Measurements from ENCODE around the gene HDAC8. TPM values are rescaled to one million over a fixed set of nuclear protein-coding genes. Genes with fewer than 3 reads are reported as not detected.

The HDAC8 gene
- total RNA-seq, 1 experiment from 2014 or later: 26.7 TPM

DNA sequence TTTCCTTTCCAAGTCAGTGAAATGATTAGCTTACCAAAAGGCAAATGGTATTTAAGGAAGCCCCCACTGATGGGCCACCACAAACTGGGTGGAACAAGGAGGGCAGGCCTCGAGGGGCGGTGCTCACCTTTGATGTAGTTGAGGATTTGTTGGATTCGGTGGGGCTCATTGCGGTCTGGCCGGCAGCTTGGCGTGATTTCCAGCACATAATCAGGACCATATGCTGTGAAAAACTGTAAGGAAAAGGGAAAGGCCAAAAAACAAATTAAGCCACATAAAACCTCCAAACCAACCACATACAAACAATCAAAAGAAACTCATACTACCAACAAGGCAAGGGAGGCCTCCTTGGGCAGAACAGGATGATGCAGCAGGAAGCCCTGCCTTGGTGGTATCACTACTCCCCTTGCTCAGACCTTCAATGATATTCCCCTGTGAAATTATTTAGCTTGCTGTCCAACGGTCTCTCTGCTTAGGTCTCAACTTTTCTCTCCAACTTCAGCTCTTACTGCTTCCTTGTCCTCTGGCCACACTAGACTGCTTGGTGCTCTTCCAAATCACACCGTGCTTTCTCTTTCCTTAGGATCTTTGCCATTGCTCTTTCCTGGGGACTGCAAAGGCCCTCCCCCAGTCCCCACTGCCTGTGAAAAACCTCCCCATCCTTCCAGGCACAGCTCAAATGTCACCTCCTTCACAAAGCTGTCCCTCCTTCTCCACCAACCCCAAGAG is 220.9 kb downstream of the HDAC8 start:
- intact Hi-C loops (cut with micrococcal nuclease): no loop called here
- CTCF ChIA-PET: no interaction called here

DNA sequence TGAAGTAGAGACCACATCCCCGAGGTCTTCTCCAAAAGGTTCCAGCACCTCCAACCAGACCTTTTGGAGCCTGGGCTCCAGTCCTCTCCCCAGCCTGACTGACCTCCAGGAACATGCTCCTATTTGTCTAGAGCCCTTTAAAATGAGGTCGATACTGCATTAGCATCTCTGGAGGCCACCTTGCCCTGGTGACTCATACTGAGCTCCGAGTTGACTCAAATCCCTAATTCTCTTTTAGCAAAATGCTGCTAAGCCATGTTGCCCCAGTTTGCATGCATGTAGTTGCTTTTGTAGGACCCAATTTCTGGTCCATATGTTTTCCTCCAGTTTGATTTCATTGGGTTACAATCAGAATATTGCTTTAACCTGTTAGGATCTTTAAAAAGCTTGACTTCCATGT is 223.5 kb downstream of the HDAC8 start:
- Mint-ChIP-seq H3K4me3 (ENCODE audit: unreplicated experiment) (no peak overlapping the region), H3K36me3 (ENCODE audit: insufficient read depth, unreplicated experiment) (peaks cover 6% of the 10 kb centered on the region), H3K4me1 (ENCODE audit: insufficient read depth, unreplicated experiment) (no peaks in the 10 kb centered on the region), H3K27me3 (ENCODE audit: insufficient read depth, unreplicated experiment) (peaks cover 90% of the 10 kb centered on the region), H3K27ac (ENCODE audit: low read depth, unreplicated experiment) (no peak overlapping the region), H3K9me3 (ENCODE audit: unreplicated experiment) (no peaks in the 10 kb centered on the region)
- BruUV-seq (replicated peaks): no TSS peak
- no peak for DNase-seq (ENCODE audit: unreplicated experiment)
- ChIA-PET CTCF (interaction anchor here (1.0 kb wide), 1 partner anchor 33 kb away, joined by 8 read pairs; no protein-coding TSS in a partner anchor), POLR2A (no interaction called here)
- TF ChIP-seq, protein P1, sequence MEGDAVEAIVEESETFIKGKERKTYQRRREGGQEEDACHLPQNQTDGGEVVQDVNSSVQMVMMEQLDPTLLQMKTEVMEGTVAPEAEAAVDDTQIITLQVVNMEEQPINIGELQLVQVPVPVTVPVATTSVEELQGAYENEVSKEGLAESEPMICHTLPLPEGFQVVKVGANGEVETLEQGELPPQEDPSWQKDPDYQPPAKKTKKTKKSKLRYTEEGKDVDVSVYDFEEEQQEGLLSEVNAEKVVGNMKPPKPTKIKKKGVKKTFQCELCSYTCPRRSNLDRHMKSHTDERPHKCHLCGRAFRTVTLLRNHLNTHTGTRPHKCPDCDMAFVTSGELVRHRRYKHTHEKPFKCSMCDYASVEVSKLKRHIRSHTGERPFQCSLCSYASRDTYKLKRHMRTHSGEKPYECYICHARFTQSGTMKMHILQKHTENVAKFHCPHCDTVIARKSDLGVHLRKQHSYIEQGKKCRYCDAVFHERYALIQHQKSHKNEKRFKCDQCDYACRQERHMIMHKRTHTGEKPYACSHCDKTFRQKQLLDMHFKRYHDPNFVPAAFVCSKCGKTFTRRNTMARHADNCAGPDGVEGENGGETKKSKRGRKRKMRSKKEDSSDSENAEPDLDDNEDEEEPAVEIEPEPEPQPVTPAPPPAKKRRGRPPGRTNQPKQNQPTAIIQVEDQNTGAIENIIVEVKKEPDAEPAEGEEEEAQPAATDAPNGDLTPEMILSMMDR (IDR thresholded peaks at IDR 0.05; ENCODE audit: unreplicated experiment): no peak
- intact Hi-C loops (cut with micrococcal nuclease): no loop called here

More for the DNA sequence above, 220.9 kb downstream of the HDAC8 start:
- BruUV-seq (replicated peaks): no TSS peak
- no peaks in the 10 kb centered on the region for H3K9me3 Mint-ChIP-seq (ENCODE audit: unreplicated experiment)
- H3K4me3 Mint-ChIP-seq (ENCODE audit: unreplicated experiment): no peak overlapping the region
- POLR2A ChIA-PET: interaction anchor here (1.5 kb wide), 1 partner anchor 10 kb away, joined by 6 read pairs; no protein-coding TSS in a partner anchor
- no peak overlapping the region for H3K27ac Mint-ChIP-seq (ENCODE audit: low read depth, unreplicated experiment)
- TF ChIP-seq, protein P1 (IDR thresholded peaks at IDR 0.05; ENCODE audit: unreplicated experiment): no peak
- DNase-seq (ENCODE audit: unreplicated experiment): no peak
- H3K4me1 Mint-ChIP-seq (ENCODE audit: insufficient read depth, unreplicated experiment): no peaks in the 10 kb centered on the region
- peaks cover 6% of the 10 kb centered on the region for H3K36me3 Mint-ChIP-seq (ENCODE audit: insufficient read depth, unreplicated experiment)
- peaks cover 91% of the 10 kb centered on the region for H3K27me3 Mint-ChIP-seq (ENCODE audit: insufficient read depth, unreplicated experiment)

DNA sequence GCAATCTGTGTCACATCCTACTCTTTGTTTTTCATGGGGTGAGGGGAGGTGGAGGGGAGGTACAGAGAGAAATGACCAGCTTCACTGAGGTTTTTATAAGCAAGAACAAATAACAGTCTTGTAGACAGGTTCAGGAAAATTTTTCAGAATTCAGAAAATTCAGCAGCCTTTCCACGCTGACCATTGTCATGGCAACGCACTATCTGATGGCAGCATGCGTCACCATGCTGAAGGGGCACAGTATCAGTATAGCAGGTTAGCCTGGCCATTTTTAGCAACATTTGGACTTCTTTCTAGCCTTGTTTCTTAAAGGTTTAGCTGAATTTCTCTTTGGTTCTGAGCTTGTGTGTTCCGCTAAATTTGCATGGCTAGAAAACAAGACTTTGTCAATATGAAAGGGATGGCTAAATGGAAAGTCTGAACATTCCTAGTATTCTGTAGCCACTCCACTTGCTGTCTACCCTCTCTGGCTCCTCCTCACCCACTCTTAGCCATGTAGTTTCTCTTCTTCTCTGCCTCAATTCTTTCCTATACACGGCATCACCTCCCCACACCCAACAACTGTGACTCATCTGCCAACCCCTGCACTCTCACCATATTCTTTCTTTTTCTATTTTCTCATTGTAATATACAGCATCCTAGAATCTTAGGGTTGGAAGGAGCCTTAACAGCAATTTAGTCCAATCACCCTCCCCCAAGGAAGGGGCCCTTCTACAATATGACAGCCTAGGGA is 224.2 kb downstream of the HDAC8 start:
- CTCF ChIA-PET: no interaction called here
- Mint-ChIP-seq H3K4me3 (ENCODE audit: unreplicated experiment) (no peak overlapping the region), H3K27me3 (ENCODE audit: insufficient read depth, unreplicated experiment) (peaks cover 83% of the 10 kb centered on the region), H3K9me3 (ENCODE audit: unreplicated experiment) (no peaks in the 10 kb centered on the region), H3K27ac (ENCODE audit: low read depth, unreplicated experiment) (no peak overlapping the region), H3K4me1 (ENCODE audit: insufficient read depth, unreplicated experiment) (no peaks in the 10 kb centered on the region), H3K36me3 (ENCODE audit: insufficient read depth, unreplicated experiment) (peaks cover 6% of the 10 kb centered on the region)
- no TSS peak for BruUV-seq (replicated peaks)
- POLR2A ChIA-PET: no interaction called here
- intact Hi-C loops (cut with micrococcal nuclease): no loop called here
- DNase-seq (ENCODE audit: unreplicated experiment): no peak
- TF ChIP-seq, protein P1 (IDR thresholded peaks at IDR 0.05; ENCODE audit: unreplicated experiment): no peak

DNA sequence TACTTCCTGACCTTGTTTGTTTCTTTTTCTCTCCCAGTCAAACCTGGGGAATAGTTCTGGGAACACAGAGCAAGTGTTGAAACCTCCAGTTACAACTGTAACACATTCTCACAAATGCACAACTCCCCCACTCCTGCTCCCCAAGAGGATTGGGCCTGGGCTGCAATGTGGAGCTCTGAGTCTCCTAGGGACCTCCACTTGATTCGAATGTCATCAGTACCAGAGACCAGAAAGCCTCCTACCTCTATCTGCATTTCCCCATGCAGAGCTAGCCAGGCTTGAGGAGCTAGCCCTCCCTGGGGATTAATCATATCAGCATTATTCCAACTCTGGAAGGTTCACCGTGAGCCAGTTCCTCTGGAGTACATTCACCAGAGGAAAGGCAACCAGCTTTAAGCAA is 225.3 kb downstream of the HDAC8 start:
- H3K4me3 Mint-ChIP-seq (ENCODE audit: unreplicated experiment): no peak overlapping the region
- H3K4me1 Mint-ChIP-seq (ENCODE audit: insufficient read depth, unreplicated experiment): no peaks in the 10 kb centered on the region
- ChIA-PET POLR2A (no interaction called here), CTCF (interaction anchor here (0.6 kb wide), 1 partner anchor 341 kb away, joined by 3 read pairs; no protein-coding TSS in a partner anchor)
- H3K27me3 Mint-ChIP-seq (ENCODE audit: insufficient read depth, unreplicated experiment): peaks cover 75% of the 10 kb centered on the region
- no peak overlapping the region for H3K27ac Mint-ChIP-seq (ENCODE audit: low read depth, unreplicated experiment)
- intact Hi-C loops (cut with micrococcal nuclease): no loop called here
- no TSS peak for BruUV-seq (replicated peaks)
- H3K9me3 Mint-ChIP-seq (ENCODE audit: unreplicated experiment): no peaks in the 10 kb centered on the region
- TF ChIP-seq, protein P1 (IDR thresholded peaks at IDR 0.05; ENCODE audit: unreplicated experiment): no peak
- peaks cover 6% of the 10 kb centered on the region for H3K36me3 Mint-ChIP-seq (ENCODE audit: insufficient read depth, unreplicated experiment)
- no peak for DNase-seq (ENCODE audit: unreplicated experiment)
